ENCODE data around the gene SACM1L. TPM values are rescaled to one million over a fixed set of nuclear protein-coding genes. Genes with fewer than 3 reads are reported as not detected.

SACM1L gene
- total RNA-seq, 6 experiments from 2014 or later: 43.9 to 51.3 (median 47.8) TPM

- TF ChIP-seq CTCF (IDR thresholded peaks at IDR 0.05): no peak
- Mint-ChIP-seq H3K36me3 (ENCODE audit: low read depth) (peaks cover 51% of the 10 kb centered on the region), H3K27ac (no peak overlapping the region), H3K9me3 (no peaks in the 10 kb centered on the region), H3K4me3 (no peak overlapping the region), H3K27me3 (ENCODE audit: insufficient read depth) (peaks cover 3% of the 10 kb centered on the region; the same call in 1 of the 2 replicates), H3K4me1 (ENCODE audit: low read depth) (peaks cover 31% of the 10 kb centered on the region)
- no peak for DNase-seq
Measured at GRCh38 chr3:45719655-45720487, 30.7 kb downstream of the SACM1L start.

GRCh38 chr3:45724911-45725310 lies 35.7 kb downstream of the SACM1L start:
- DNase-seq: no peak
- no peaks in the 10 kb centered on the region; the same call in 1 of the 2 replicates for H3K27me3 Mint-ChIP-seq (ENCODE audit: insufficient read depth)
- H3K9me3 Mint-ChIP-seq: no peaks in the 10 kb centered on the region
- no peak overlapping the region for H3K4me3 Mint-ChIP-seq
- H3K4me1 Mint-ChIP-seq (ENCODE audit: low read depth): peaks cover 11% of the 10 kb centered on the region
- peaks cover 36% of the 10 kb centered on the region for H3K36me3 Mint-ChIP-seq (ENCODE audit: low read depth)
- TF ChIP-seq CTCF (IDR thresholded peaks at IDR 0.05): no peak
- no peak overlapping the region for H3K27ac Mint-ChIP-seq

GRCh38 chr3:45729614-45730013 lies 40.4 kb downstream of the SACM1L start:
- peaks cover 30% of the 10 kb centered on the region for H3K36me3 Mint-ChIP-seq (ENCODE audit: low read depth)
- H3K9me3 Mint-ChIP-seq: no peaks in the 10 kb centered on the region
- TF ChIP-seq CTCF (IDR thresholded peaks at IDR 0.05): no peak
- H3K4me1 Mint-ChIP-seq (ENCODE audit: low read depth): peaks cover 8% of the 10 kb centered on the region
- no peak for DNase-seq
- H3K27ac Mint-ChIP-seq: no peak overlapping the region
- H3K27me3 Mint-ChIP-seq (ENCODE audit: insufficient read depth): no peaks in the 10 kb centered on the region
- no peak overlapping the region for H3K4me3 Mint-ChIP-seq

GRCh38 chr3:45730409-45731154 lies 41.4 kb downstream of the SACM1L start:
- no peak for DNase-seq
- Mint-ChIP-seq H3K27ac (no peak overlapping the region), H3K9me3 (no peaks in the 10 kb centered on the region), H3K4me3 (no peak overlapping the region), H3K4me1 (ENCODE audit: low read depth) (peaks cover 15% of the 10 kb centered on the region), H3K27me3 (ENCODE audit: insufficient read depth) (no peaks in the 10 kb centered on the region), H3K36me3 (ENCODE audit: low read depth) (peaks cover 35% of the 10 kb centered on the region)
- no peak for TF ChIP-seq CTCF (IDR thresholded peaks at IDR 0.05)

- no peak for TF ChIP-seq CTCF (IDR thresholded peaks at IDR 0.05)
- no peak overlapping the region for H3K27ac Mint-ChIP-seq
- no peak overlapping the region for H3K4me3 Mint-ChIP-seq
- peaks cover 45% of the 10 kb centered on the region for H3K36me3 Mint-ChIP-seq (ENCODE audit: low read depth)
- no peaks in the 10 kb centered on the region; the same call in 1 of the 2 replicates for H3K27me3 Mint-ChIP-seq (ENCODE audit: insufficient read depth)
- no peak for DNase-seq
- H3K9me3 Mint-ChIP-seq: no peaks in the 10 kb centered on the region
- H3K4me1 Mint-ChIP-seq (ENCODE audit: low read depth): peaks cover 9% of the 10 kb centered on the region
Measured at GRCh38 chr3:45736707-45737106, 47.5 kb downstream of the SACM1L start.

Measured in HFFc6 (cell line).